PC-9 (cell line): ENCODE results near the gene LZTS2. TPM values are rescaled to one million over a fixed set of nuclear protein-coding genes. Genes with fewer than 3 reads are reported as not detected.
A peak's percentile ranks its signal among the peaks of the same experiment; 100 is the strongest.

ENCODE experiments used
- BruUV-seq: library from RNA; stranded (reverse); fragments of 400-500 nt; replicated peaks from 2 replicates; lab custom pipeline; 2021; lab: Mats Ljungman, UMichigan
- CTCF ChIA-PET: fragments of 300-600 bp; sonication (Branson Sonifier 250); formaldehyde crosslinking; loops from one replicate; lab custom pipeline; 2022; ENCODE audit warnings: antibody characterized with exemption; lab: Charles Lee
- POLR2A ChIA-PET: fragments of 300-600 bp; sonication (Branson Sonifier 250); formaldehyde crosslinking; loops from one replicate; lab custom pipeline; 2022; ENCODE audit warnings: antibody characterized with exemption; ENCODE audit not compliant: unreplicated experiment; lab: Charles Lee
- DNase-seq, 2 experiments: peaks; one replicate each; pipeline versions ENCODE4 v3.0.0 to v3.0.0-alpha.2; 2015 to 2022; ENCODE audit warnings: mixed read lengths in 1 of 2
- H2AFZ ChIP-seq: fragments of 200-600 bp; sonication (generic); 2 replicates; pipeline ENCODE4 v1.8.1; 2017; ENCODE audit warnings: antibody characterized with exemption
- H3F3A ChIP-seq: fragments of 200-600 bp; sonication (generic); 2 replicates; pipeline ENCODE4 v1.8.1; 2017; ENCODE audit warnings: antibody characterized with exemption, mild to moderate bottlenecking, low read depth; ENCODE audit not compliant: insufficient read depth
- H3K27ac ChIP-seq: fragments of 200-600 bp; sonication (generic); 2 replicates; pipeline ENCODE4 v1.6.1; 2016; ENCODE audit warnings: mixed run types
- H3K27me3 ChIP-seq: fragments of 200-600 bp; sonication (generic); 2 replicates; pipeline ENCODE4 v1.6.1; 2016; ENCODE audit warnings: low read depth, mixed run types; ENCODE audit not compliant: insufficient read depth
- H3K36me3 ChIP-seq: fragments of 200-600 bp; sonication (generic); 2 replicates; pipeline ENCODE4 v1.6.1; 2016; ENCODE audit warnings: low read depth, mixed run types
- H3K4me1 ChIP-seq: fragments of 200-600 bp; sonication (generic); replicated peaks from 2 replicates; pipeline ENCODE4 v1.6.1; 2016; ENCODE audit warnings: mixed run types; ENCODE audit not compliant: insufficient read depth
- H3K4me2 ChIP-seq: fragments of 200-600 bp; sonication (generic); 2 replicates; pipeline ENCODE4 v1.6.1; 2017; ENCODE audit warnings: mixed run types
- H3K4me3 ChIP-seq: fragments of 200-600 bp; sonication (generic); 2 replicates; pipeline ENCODE4 v1.6.1; 2016; ENCODE audit warnings: mixed run types
- H3K79me2 ChIP-seq: fragments of 200-600 bp; sonication (generic); 2 replicates; pipeline ENCODE4 v1.6.1; 2017; ENCODE audit warnings: low read depth, mixed run types
- H3K9me2 ChIP-seq: fragments of 200-600 bp; sonication (generic); 2 replicates; pipeline ENCODE4 v1.8.1; 2017; ENCODE audit warnings: mild to moderate bottlenecking; ENCODE audit not compliant: insufficient read depth
- H3K9me3 ChIP-seq: fragments of 200-600 bp; sonication (generic); 2 replicates; pipeline ENCODE4 v1.8.1; 2016; ENCODE audit warnings: low read depth; ENCODE audit not compliant: insufficient read depth
- H4K20me1 ChIP-seq: fragments of 200-600 bp; sonication (generic); 2 replicates; pipeline ENCODE4 v1.8.1; 2017; ENCODE audit not compliant: insufficient read depth
- CTCF ChIP-seq: fragments of 200-600 bp; sonication (generic); conservative IDR thresholded peaks from 2 replicates; pipeline ENCODE4 v1.6.1; 2017; ENCODE audit warnings: mixed run types, antibody characterized with exemption, mild to moderate bottlenecking, moderate library complexity
- EZH2 ChIP-seq: fragments of 200-600 bp; sonication (generic); IDR thresholded peaks from 2 replicates; pipeline ENCODE4 v1.8.0; 2017; ENCODE audit warnings: antibody characterized with exemption, low read depth
- intact Hi-C: fragments of 100-400 bp; cut with micrococcal nuclease; formaldehyde crosslinking; loops from one replicate; pipeline ENCODE4 v1.10.0; 2022; ENCODE audit not compliant: unreplicated experiment
- total RNA-seq: library from RNA; stranded (reverse); gene quantifications from 2 replicates; pipeline ENCODE4 v1.2.3, GENCODE V29; 2021

LZTS2 gene
- total RNA-seq, 1 experiment from 2014 or later, result 32.5 TPM

GRCh38 chr10:101041252-101041761, 41.7 kb downstream of the LZTS2 start:
- H3K9me3 ChIP-seq, result no peaks in the 10 kb centered on the region
- TF ChIP-seq EZH2 (no peak), CTCF (peak; percentile 74)
- H4K20me1 ChIP-seq, result no peaks in the 10 kb centered on the region
- peak; percentile 55 to 70 for DNase-seq
- POLR2A ChIA-PET, result interaction anchor here (0.6 kb wide), 1 partner anchor 9 kb away, joined by 5 read pairs; no protein-coding TSS in a partner anchor
- no peaks in the 10 kb centered on the region for H3K36me3 ChIP-seq
- intact Hi-C loops, result loop anchor here (1.0 to 10.0 kb wide), 2 partner anchors 101 to 533 kb away; no protein-coding TSS in a partner anchor
- H2AFZ ChIP-seq, result no peak overlapping the region
- H3K4me3 ChIP-seq, result no peak overlapping the region
- H3K4me2 ChIP-seq, result no peak overlapping the region
- H3K27me3 ChIP-seq, result no peaks in the 10 kb centered on the region
- BruUV-seq, result no TSS peak
- H3K79me2 ChIP-seq, result no peaks in the 10 kb centered on the region
- H3K4me1 ChIP-seq, result peaks cover 21% of the 10 kb centered on the region
- CTCF ChIA-PET, result interaction anchor here (0.5 to 1.0 kb wide), 3 partner anchors 10 to 82 kb away, joined by 3 to 17 read pairs (median 16); partner anchors contain the start of genes PDZD7 and SFXN3
- no peak overlapping the region for H3K27ac ChIP-seq
- H3F3A ChIP-seq, result peaks cover 9% of the 10 kb centered on the region
- no peaks in the 10 kb centered on the region for H3K9me2 ChIP-seq

GRCh38 chr10:101042118-101042517, 42.5 kb downstream of the LZTS2 start:
- H3K27me3 ChIP-seq, result no peaks in the 10 kb centered on the region
- ChIA-PET CTCF (interaction anchor here (1.2 to 1.4 kb wide), 2 partner anchors 18 to 53 kb away, joined by 4 to 6 read pairs; no protein-coding TSS in a partner anchor), POLR2A (interaction anchor here (0.6 to 1.1 kb wide), 2 partner anchors 10 to 20 kb away, joined by 3 to 4 read pairs; partner anchors contain the start of gene KAZALD1)
- no peaks in the 10 kb centered on the region for H3K36me3 ChIP-seq
- H3F3A ChIP-seq, result peaks cover 9% of the 10 kb centered on the region
- peak overlapping the region; percentile 79 for H3K27ac ChIP-seq
- no peak for DNase-seq
- H3K9me2 ChIP-seq, result no peaks in the 10 kb centered on the region
- no peak for TF ChIP-seq EZH2
- TF ChIP-seq CTCF, result no peak
- H3K79me2 ChIP-seq, result no peaks in the 10 kb centered on the region
- peak overlapping the region; percentile 52; the same call in 1 of the 2 replicates for H2AFZ ChIP-seq
- H3K4me1 ChIP-seq, result peaks cover 21% of the 10 kb centered on the region
- H3K4me3 ChIP-seq, result peak overlapping the region; percentile 64; the same call in 1 of the 2 replicates
- intact Hi-C loops, result loop anchor here (1.0 to 10.0 kb wide), 2 partner anchors 24 to 533 kb away; no protein-coding TSS in a partner anchor
- no peaks in the 10 kb centered on the region for H4K20me1 ChIP-seq
- BruUV-seq, result no TSS peak
- H3K9me3 ChIP-seq, result no peaks in the 10 kb centered on the region
- H3K4me2 ChIP-seq, result peak overlapping the region; percentile 80

GRCh38 chr10:101042667-101043362, 43.2 kb downstream of the LZTS2 start:
- H3K4me2 ChIP-seq, result peak overlapping the region; percentile 80
- no peaks in the 10 kb centered on the region for H3K9me2 ChIP-seq
- no peaks in the 10 kb centered on the region for H3K79me2 ChIP-seq
- peaks cover 21% of the 10 kb centered on the region for H3K4me1 ChIP-seq
- CTCF ChIA-PET, result interaction anchor here (0.6 to 1.6 kb wide), 6 partner anchors 9 to 99 kb away, joined by 3 to 9 read pairs (median 5); no protein-coding TSS in a partner anchor
- POLR2A ChIA-PET, result interaction anchor here (0.5 to 1.1 kb wide), 6 partner anchors 9 to 1076 kb away, joined by 3 to 11 read pairs (median 4); partner anchors contain the start of genes KAZALD1, MRPL43 and TWNK
- H3K36me3 ChIP-seq, result no peaks in the 10 kb centered on the region
- TF ChIP-seq CTCF, result no peak
- no peak for TF ChIP-seq EZH2
- no peaks in the 10 kb centered on the region for H4K20me1 ChIP-seq
- peak overlapping the region; percentile 64 for H3K4me3 ChIP-seq
- H3K27ac ChIP-seq, result peak overlapping the region; percentile 79
- intact Hi-C loops, result loop anchor here (1.0 to 10.0 kb wide), 2 partner anchors 23 to 532 kb away; no protein-coding TSS in a partner anchor
- peak overlapping the region; percentile 84 for H2AFZ ChIP-seq
- BruUV-seq, result TSS peak; percentile 94
- no peaks in the 10 kb centered on the region for H3K9me3 ChIP-seq
- DNase-seq, result peak; percentile 87 to 93
- H3K27me3 ChIP-seq, result no peaks in the 10 kb centered on the region
- peaks cover 9% of the 10 kb centered on the region for H3F3A ChIP-seq
